ENCODE measurements around the gene TGFA.

TGFA gene

DNA sequence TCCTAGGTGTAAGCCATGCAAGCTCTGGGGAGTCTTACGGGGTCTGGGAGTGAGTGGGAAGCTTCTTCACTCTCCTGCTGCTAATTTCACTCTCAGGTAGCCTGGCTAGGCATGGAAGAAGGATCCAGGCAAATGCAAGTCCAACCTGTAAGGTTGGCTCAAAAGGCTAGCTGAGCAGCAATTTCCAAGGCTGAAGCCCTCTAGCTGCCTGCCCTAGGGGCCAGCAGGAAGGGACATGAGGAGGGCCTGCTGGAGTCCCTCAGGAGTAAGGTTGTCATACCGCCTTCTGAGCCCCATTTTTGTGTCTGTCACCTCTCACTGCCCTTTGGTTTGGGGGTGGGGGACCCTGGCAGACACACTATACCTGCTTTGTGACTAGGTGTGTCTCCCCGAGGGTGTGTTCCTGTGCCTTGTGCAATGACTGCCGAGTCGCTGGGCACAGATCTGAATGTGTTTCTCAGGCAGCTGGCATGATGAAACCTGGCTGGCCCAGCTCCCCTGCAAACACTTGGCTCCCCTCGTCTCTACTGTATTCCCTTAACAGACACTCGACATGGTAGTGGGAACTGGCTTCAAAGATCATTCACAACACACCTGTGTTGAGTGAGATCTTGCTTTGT, 127.8 kb downstream of the TGFA start:
- POLR2A ChIA-PET (ENCODE audit: low non-redundant PET), result no interaction called here
- TF ChIP-seq, protein P1, sequence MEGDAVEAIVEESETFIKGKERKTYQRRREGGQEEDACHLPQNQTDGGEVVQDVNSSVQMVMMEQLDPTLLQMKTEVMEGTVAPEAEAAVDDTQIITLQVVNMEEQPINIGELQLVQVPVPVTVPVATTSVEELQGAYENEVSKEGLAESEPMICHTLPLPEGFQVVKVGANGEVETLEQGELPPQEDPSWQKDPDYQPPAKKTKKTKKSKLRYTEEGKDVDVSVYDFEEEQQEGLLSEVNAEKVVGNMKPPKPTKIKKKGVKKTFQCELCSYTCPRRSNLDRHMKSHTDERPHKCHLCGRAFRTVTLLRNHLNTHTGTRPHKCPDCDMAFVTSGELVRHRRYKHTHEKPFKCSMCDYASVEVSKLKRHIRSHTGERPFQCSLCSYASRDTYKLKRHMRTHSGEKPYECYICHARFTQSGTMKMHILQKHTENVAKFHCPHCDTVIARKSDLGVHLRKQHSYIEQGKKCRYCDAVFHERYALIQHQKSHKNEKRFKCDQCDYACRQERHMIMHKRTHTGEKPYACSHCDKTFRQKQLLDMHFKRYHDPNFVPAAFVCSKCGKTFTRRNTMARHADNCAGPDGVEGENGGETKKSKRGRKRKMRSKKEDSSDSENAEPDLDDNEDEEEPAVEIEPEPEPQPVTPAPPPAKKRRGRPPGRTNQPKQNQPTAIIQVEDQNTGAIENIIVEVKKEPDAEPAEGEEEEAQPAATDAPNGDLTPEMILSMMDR (conservative IDR thresholded peaks at IDR 0.05; ENCODE audit: low read depth), result no peak
- no peak for DNase-seq (ENCODE audit: low spot score)
- CTCF ChIA-PET, result interaction anchor here (0.6 to 0.7 kb wide), 3 partner anchors 9 to 116 kb away, joined by 3 to 4 read pairs (median 3); no protein-coding TSS in a partner anchor
- H3K27ac ChIP-seq, result no peak overlapping the region

DNA sequence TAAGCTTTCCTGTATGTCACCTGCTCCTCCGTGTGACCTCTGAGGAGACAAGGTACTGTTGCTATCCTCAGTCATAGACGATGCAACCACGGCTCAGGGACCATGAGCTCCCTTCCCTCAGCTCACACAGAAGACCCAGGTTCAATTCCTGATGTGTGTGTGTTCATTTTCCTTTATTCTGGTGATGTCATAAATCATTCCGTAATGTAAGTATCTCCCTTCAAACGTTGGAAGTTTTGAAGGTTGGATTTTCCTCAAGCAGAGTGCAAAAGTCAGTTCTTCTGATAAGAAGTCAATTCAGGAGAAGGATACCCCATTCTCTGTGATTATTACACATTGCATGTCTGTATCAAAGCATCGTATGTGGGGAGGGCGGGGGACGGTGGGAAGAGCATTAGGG, 132.9 kb downstream of the TGFA start:
- no peak overlapping the region for H3K27ac ChIP-seq
- TF ChIP-seq, protein P1 (conservative IDR thresholded peaks at IDR 0.05; ENCODE audit: low read depth), result no peak
- POLR2A ChIA-PET (ENCODE audit: low non-redundant PET), result interaction anchor here (0.7 kb wide), 1 partner anchor 1833 kb away, joined by 3 read pairs; no protein-coding TSS in a partner anchor
- DNase-seq (ENCODE audit: low spot score), result no peak
- CTCF ChIA-PET, result interaction anchor here (0.6 kb wide), 1 partner anchor 40 kb away, joined by 3 read pairs; no protein-coding TSS in a partner anchor

DNA sequence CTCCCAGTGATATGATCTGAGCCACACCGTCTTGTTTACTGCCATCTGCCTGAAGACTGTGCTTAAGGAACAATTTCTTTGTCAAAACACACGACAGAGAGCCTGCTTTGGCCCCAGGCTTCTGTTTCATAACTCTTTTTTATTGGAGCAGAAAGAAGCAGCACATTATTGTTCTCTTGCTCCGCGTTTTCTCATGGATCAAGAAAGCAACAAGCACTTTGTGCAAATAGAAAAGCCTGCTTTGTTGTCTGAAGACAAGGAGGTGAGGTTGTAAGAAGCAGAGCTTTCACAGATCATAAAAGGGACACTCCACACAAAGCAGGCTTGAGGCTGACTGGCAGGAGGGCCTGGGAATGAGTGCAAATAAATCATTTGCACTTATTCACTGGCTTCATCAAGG, 133.5 kb downstream of the TGFA start:
- ChIA-PET CTCF (no interaction called here), POLR2A (ENCODE audit: low non-redundant PET) (interaction anchor here (0.7 kb wide), 1 partner anchor 1832 kb away, joined by 3 read pairs; no protein-coding TSS in a partner anchor)
- TF ChIP-seq, protein P1 (conservative IDR thresholded peaks at IDR 0.05; ENCODE audit: low read depth), result no peak
- no peak overlapping the region for H3K27ac ChIP-seq
- DNase-seq (ENCODE audit: low spot score), result no peak

DNA sequence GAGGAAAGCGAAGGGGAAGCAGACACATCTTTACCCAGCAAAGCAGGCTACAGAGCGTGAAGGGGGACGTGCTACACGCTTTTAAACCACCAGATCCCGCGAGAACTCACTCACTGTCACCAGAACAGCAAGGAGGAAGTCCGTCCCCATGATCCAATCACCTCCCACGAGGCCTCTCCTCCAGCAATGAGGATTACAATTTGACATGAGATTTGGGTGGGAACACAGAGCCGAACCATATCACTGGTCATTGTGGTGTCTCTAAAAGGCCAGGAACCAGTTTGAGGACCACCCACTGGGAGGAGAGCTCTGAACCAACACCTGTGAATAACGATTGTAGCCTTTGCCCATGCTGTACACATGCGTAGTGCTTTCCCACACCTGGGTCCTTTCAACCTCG, 135.1 kb downstream of the TGFA start:
- CTCF ChIA-PET, result no interaction called here

DNA sequence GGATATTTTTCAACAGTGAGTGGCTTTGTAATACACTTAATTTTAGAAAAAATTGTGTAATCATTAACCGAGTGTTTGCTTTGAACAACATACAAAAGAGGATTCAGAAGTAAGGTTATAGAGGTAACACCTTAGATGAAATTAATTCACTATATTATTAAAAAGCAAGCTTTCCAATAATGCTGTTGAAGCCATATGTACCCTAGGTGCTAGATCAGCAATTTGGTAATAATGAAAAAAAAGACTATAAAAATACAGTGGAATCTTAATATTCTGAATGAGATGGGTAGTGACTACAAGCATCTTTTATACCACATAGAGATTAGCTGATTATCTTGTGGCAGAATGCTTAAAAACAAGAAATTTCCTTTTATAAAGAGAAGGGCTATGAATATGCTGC, 136.6 kb downstream of the TGFA start:
- CTCF ChIA-PET, result interaction anchor here (0.6 to 1.0 kb wide), 2 partner anchors 9 to 326 kb away, joined by 3 to 5 read pairs; no protein-coding TSS in a partner anchor
- H3K27ac ChIP-seq, result no peak overlapping the region
- TF ChIP-seq, protein P1 (conservative IDR thresholded peaks at IDR 0.05; ENCODE audit: low read depth), result no peak
- DNase-seq (ENCODE audit: low spot score), result no peak
- POLR2A ChIA-PET (ENCODE audit: low non-redundant PET), result no interaction called here

More for the DNA sequence above, 135.1 kb downstream of the TGFA start:
- no peak overlapping the region for H3K27ac ChIP-seq
- TF ChIP-seq, protein P1 (conservative IDR thresholded peaks at IDR 0.05; ENCODE audit: low read depth), result no peak
- POLR2A ChIA-PET (ENCODE audit: low non-redundant PET), result no interaction called here
- DNase-seq (ENCODE audit: low spot score), result no peak

DNA sequence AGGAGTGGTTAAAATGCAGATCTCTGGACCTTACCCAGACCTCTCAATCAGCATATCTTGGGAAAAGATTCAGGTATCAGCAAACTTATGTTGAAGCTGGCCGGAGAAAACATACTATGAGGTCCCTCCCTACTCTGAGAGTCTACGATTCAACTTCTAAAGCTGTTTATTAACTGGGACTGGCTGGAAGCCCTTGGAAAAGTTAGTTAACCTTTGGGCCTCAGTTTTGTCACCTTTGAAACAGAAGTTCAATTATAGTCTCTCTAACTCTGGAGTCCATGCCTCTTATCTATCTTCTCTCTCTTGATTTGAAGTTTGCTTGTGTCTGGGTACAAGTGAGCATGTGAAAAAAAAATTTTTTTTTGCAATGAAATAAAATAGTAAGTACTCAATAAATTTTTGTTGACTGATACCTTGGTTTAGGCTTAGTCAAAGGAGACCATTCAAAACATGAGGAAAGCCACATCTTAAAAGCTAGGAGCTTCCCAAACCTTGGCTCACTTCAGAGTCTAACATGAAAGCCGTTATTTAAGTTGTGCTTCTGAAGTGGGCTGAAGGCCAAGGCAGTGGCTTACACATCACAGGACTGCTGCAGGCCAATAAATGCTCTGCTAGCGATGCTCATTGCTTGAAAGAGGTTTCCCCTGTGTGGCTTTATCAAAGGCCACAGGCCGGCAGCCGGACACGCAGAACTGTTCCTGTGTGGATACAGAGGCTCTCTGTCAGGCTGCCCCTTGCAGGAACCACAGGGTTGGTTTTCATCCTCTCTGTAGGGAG, 141.1 kb downstream of the TGFA start:
- TF ChIP-seq, protein P1 (conservative IDR thresholded peaks at IDR 0.05; ENCODE audit: low read depth), result no peak
- no peak overlapping the region for H3K27ac ChIP-seq
- POLR2A ChIA-PET (ENCODE audit: low non-redundant PET), result no interaction called here
- no peak for DNase-seq (ENCODE audit: low spot score)
- CTCF ChIA-PET, result no interaction called here
